Activated T-cell treated with anti-CD3 and anti-CD28 coated beads, Interleukin-2, amount 50 U/mL, for 4 hours (primary cell): ENCODE results near the gene CEP44. TPM values are rescaled to one million over a fixed set of nuclear protein-coding genes. Genes with fewer than 3 reads are reported as not detected.

Source experiments
- ATAC-seq, 2 donors: fragments of 200-7000 bp; cut with Tn5 transposase; one replicate each; pipeline ENCODE4 v1.10.0; 2021
- DNase-seq: peaks from one replicate; pipeline ENCODE4 v3.0.0-alpha.2; 2020
- H3K27me3 Mint-ChIP-seq: one replicate; pipeline ENCODE4 v1.8.0; 2021; ENCODE audit warnings: low read depth, mixed read lengths
- H3K36me3 Mint-ChIP-seq: one replicate; pipeline ENCODE4 v1.8.0; 2022; ENCODE audit warnings: mixed read lengths; ENCODE audit not compliant: insufficient read depth
- H3K4me1 Mint-ChIP-seq: one replicate; pipeline ENCODE4 v1.8.0; 2021; ENCODE audit warnings: low read depth, mixed read lengths
- H3K4me3 Mint-ChIP-seq: one replicate; pipeline ENCODE4 v1.8.0; 2021; ENCODE audit warnings: mild to moderate bottlenecking, moderate library complexity, mixed read lengths
- H3K9me3 Mint-ChIP-seq: one replicate; pipeline ENCODE4 v1.8.0; 2021; ENCODE audit warnings: mixed read lengths
- total RNA-seq, 3 donors: library from RNA; stranded (reverse); gene quantifications; one replicate each; pipeline ENCODE4 v1.2.1, GENCODE V29; 2021

CEP44 gene
- total RNA-seq, 3 donors from 2014 or later = 9.4 to 11.3 (median 10.1) TPM

DNA sequence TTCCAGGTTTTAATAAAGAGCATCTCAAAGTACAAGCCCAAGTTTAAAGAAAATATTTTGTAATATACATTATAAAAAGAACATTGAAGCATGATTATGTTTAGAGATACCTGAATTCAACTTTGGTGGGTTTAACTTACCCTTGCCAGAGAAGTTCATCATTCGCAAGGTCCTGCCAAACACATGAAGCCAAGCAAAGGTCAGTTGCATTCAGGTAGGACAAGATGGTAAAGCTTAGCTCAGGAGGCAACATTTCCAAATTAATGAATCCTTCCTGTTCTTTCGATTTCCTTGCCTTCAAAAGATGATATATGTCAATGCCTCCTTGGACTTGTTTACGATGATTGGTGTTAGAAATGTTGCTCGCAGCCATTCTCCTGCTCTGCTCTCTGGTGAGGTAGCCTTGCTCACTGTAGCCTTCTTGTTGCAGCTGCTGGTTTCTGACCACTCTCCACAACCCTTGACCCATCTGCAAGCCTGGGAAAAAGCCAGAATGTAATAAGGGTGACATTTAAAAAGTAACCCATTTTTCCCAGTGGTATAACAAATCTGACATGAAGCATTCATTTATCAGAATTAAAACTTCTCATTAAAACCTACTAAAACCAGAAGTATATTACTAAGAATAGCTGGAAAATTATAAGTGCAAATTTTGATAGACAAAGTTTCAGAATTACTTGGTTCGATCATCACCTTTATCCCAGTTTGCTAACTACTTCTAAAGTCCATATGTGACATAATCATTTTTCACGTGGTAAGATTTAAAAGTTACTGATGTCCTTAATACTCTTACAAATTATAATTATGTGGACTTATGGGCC is 20.9 kb upstream of the CEP44 start:
- ATAC-seq (no peak), DNase-seq (no peak)
- Mint-ChIP-seq H3K27me3 (no peaks in the 10 kb centered on the region), H3K4me3 (no peak overlapping the region), H3K9me3 (no peaks in the 10 kb centered on the region), H3K36me3 (peaks cover 4% of the 10 kb centered on the region), H3K4me1 (peaks cover 10% of the 10 kb centered on the region)

DNA sequence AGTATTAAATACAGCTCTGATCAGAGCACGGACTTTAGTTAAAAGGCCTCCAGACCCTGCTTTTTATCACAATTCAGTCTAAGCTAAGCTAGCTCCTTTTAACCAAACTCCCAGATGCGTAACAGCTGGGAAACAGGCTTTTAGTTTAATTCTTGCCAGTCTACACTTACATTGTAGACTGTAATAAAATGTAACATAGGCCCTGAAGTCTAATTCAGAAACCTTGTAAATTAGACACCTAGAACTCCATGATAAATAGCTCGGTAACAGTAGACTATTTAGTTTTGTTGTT is 20.3 kb upstream of the CEP44 start:
- H3K4me3 Mint-ChIP-seq = no peak overlapping the region
- DNase-seq = no peak
- H3K27me3 Mint-ChIP-seq = no peaks in the 10 kb centered on the region

DNA sequence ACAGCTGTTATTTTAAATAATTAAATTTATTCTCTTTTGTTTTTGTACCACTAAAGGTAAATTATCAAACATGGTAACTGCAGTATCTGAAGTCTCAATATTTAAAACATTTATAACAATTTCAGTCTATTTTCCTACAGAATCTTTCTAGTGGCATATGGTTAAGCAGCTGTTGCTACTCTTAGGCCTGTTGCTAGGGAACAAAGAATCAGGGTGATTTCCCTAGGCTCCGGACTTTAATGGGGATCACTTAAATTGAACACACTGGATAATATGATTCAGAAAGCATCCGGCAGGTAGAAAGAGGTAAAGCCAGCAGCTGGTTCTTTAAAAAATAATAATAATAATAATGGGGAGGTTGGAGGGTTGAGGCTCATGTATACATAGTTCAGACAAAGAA is 17.8 kb upstream of the CEP44 start:
- ATAC-seq (no peak), DNase-seq (no peak)
- Mint-ChIP-seq H3K27me3 (no peaks in the 10 kb centered on the region), H3K4me3 (no peak overlapping the region), H3K9me3 (no peaks in the 10 kb centered on the region), H3K36me3 (peaks cover 11% of the 10 kb centered on the region), H3K4me1 (peaks cover 11% of the 10 kb centered on the region)

More for the DNA sequence above, 20.3 kb upstream of the CEP44 start:
- no peak for ATAC-seq
- H3K4me1 Mint-ChIP-seq = peaks cover 10% of the 10 kb centered on the region
- H3K36me3 Mint-ChIP-seq = peaks cover 4% of the 10 kb centered on the region
- no peaks in the 10 kb centered on the region for H3K9me3 Mint-ChIP-seq

DNA sequence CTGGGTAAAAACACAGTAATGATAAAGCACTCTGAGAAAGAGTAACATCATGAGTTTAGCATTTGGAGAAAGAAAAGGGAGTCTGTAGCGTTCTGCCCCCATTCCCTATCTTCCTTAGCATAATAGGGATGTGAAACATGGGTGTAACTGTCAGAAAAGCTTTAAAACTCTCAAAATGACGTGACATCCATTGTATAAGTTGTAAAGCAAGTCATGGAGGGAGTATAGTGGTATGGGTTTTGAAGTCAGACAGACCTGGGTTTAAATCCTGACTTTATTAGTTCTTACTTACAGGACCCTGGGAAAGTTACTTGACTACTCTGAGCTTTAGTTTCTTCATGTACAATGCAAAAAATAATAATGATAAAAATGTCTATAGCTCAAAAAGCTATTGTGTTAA is 17.3 kb upstream of the CEP44 start:
- Mint-ChIP-seq H3K4me3 (no peak overlapping the region), H3K4me1 (peaks cover 15% of the 10 kb centered on the region), H3K9me3 (no peaks in the 10 kb centered on the region), H3K27me3 (no peaks in the 10 kb centered on the region), H3K36me3 (peaks cover 12% of the 10 kb centered on the region)
- ATAC-seq (no peak), DNase-seq (no peak)

DNA sequence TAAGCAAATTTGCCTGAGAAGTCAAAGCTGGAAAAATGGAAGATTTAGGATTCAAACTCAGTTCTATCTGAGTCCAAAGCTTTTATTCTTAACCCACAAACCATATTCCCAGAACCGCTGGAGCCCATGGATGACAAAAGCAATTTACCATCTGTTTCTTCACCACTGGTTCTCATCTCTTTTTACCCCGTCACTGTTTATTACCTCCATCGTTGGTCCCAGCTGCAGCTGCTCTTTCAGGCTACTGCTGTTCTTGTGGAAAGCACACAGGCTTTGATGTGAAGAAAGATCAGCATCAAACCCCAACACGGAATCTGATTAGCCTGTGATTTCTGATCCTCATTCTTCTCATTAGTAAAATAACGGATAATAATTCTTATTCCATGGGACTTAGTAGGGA is 9.8 kb upstream of the CEP44 start:
- ATAC-seq = no peak
- Mint-ChIP-seq H3K36me3 (peaks cover 6% of the 10 kb centered on the region), H3K9me3 (no peaks in the 10 kb centered on the region), H3K4me1 (peaks cover 29% of the 10 kb centered on the region), H3K4me3 (no peak overlapping the region), H3K27me3 (no peaks in the 10 kb centered on the region)
- no peak for DNase-seq

DNA sequence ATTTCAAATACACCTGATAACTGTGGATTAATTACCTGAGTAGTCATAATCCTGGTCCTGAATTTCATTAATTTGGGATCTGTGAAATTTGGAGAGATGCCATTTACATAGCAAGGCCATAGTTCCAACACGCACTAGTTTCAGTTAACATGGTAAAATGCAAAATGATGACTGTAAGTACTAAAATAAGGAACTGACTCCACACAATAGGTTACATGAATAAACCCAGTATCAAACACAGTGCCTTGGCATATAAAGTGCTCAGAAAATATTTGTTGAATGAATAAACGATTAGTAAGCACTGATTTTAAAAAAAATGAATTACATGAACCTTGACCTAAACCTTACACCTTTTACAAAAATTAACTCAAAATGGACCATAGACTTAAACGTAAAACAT is 9.3 kb upstream of the CEP44 start:
- Mint-ChIP-seq H3K4me3 (no peak overlapping the region), H3K27me3 (no peaks in the 10 kb centered on the region), H3K4me1 (peaks cover 34% of the 10 kb centered on the region), H3K36me3 (peaks cover 9% of the 10 kb centered on the region), H3K9me3 (no peaks in the 10 kb centered on the region)
- no peak for ATAC-seq
- no peak for DNase-seq

DNA sequence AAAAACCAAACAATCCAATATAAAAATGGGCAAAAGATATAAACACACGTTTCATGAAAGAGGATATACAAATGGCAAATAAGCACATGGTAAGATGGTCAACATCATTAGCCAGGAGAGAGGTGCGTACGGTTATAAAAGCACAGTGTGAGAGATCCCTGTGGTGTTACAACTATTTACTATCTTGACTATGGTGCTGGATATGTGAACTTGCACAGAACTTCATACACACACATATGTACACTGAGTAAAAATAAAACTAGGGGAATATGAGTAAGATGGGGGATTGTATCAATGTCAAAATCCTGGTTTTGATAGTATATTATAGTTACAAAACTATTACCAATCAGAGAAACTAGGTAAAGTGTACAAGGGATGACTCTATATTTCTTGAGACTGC is 8.6 kb upstream of the CEP44 start:
- peaks cover 39% of the 10 kb centered on the region for H3K4me1 Mint-ChIP-seq
- H3K27me3 Mint-ChIP-seq = no peaks in the 10 kb centered on the region
- peaks cover 4% of the 10 kb centered on the region for H3K9me3 Mint-ChIP-seq
- ATAC-seq = peak in 1 of 2 donors; percentile 18
- DNase-seq = no peak
- peaks cover 13% of the 10 kb centered on the region for H3K36me3 Mint-ChIP-seq
- H3K4me3 Mint-ChIP-seq = no peak overlapping the region

DNA sequence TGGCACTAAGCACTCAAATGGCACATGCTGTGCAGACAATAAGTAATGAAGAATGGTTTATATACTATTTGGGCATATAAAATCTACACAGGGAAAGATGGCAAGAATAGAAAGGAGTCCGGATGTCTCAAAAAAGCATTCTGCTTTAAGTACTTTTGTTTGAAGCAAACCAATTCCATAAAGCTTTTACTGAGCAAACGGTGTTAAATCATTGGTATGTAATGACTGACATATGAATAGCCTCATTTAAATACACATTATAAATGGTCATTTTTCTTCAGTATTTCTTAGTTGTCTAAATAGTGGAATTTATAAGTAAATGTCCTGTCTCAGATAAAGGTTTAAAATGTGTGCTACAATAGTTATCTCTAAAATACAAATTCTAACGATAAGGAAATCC is 6.3 kb upstream of the CEP44 start:
- Mint-ChIP-seq H3K4me1 (peaks cover 51% of the 10 kb centered on the region), H3K4me3 (no peak overlapping the region), H3K9me3 (peaks cover 4% of the 10 kb centered on the region), H3K27me3 (no peaks in the 10 kb centered on the region), H3K36me3 (peaks cover 16% of the 10 kb centered on the region)
- ATAC-seq = no peak
- no peak for DNase-seq

DNA sequence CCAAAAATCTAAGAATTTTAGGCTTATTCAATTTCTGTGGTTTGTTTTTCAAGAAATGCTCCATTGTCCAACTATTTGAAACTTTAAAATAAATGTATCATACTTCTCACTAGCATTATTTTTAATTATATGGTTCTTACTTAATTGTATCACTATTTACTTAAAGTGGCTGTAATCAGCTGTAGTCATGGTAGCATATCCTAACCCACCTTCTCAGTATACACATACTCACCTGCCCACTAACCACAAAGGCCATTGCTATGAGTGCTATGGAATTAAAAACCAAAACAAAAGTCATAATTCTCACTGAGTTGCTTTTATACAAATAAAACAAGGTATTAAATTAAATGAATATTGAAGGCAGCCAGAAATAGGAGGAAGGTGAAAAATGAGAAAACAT is 5.2 kb upstream of the CEP44 start:
- Mint-ChIP-seq H3K36me3 (peaks cover 16% of the 10 kb centered on the region), H3K9me3 (peaks cover 4% of the 10 kb centered on the region), H3K27me3 (no peaks in the 10 kb centered on the region), H3K4me3 (no peak overlapping the region), H3K4me1 (peaks cover 52% of the 10 kb centered on the region)
- no peak for DNase-seq
- no peak for ATAC-seq

DNA sequence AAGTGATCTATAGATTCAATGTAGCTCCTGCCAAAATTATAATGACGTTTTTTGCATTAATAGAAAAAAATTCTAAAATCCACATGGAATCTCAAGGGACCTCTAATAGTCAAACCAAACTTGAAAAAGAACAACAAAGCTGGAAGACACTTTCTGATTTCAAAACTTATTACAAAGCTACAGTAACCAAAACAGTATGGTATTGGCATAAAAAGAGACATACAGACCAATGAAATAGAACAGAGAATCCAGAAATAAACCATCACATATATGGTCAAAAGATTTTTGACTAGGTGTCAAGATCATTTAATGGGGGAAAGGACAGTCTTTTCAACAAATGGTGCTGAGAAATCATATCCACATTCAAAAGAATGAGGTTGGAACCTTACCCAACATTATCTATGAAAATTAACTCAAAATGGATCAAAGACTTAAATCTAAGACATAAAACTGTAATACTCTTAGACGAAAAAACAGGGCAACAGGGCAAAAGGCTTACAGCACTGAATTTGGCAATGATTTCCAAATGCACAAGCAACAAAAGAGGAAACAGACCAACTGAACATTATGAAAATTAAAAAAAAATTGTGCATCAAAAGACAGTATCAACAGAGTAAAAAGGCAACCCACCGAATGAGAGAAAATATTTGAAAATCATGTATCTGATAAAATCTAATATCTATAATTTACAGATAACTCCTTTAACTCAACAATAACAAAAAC is 4.1 kb upstream of the CEP44 start:
- Mint-ChIP-seq H3K4me3 (no peak overlapping the region), H3K27me3 (no peaks in the 10 kb centered on the region)
- no peak for ATAC-seq

DNA sequence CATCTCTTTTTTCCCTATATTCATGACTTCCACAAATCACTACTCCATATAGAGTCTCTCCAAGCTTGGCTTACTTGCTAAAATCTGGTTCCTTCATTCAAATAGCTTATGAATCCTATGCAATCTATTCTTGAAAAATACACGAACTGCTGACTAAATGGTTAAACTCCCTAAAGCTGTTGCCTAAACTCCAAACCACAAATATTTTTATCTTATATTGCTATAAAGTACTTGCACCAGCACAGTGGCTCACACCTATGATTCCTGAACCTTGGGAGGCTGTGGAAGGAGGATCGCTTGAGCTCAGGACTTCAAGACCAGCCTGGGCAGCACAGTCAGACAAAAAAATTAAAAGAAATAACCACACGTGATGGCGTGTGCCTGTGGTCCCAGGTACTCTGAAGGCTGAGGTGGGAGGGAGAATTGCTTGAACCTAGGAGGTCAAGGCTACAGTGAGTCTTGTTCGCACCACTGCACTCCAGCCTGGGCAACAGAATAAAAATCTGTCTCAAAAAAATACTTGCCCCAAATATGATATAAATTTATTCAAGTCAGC is 2.5 kb upstream of the CEP44 start:
- DNase-seq (no peak), ATAC-seq (no peak)
- Mint-ChIP-seq H3K4me1 (peaks cover 60% of the 10 kb centered on the region), H3K27me3 (no peaks in the 10 kb centered on the region), H3K36me3 (peaks cover 14% of the 10 kb centered on the region), H3K9me3 (peaks cover 4% of the 10 kb centered on the region), H3K4me3 (no peak overlapping the region)

More for the DNA sequence above, 4.1 kb upstream of the CEP44 start:
- Mint-ChIP-seq H3K4me1 (peaks cover 55% of the 10 kb centered on the region), H3K36me3 (peaks cover 14% of the 10 kb centered on the region), H3K9me3 (peaks cover 4% of the 10 kb centered on the region)
- no peak for DNase-seq

DNA sequence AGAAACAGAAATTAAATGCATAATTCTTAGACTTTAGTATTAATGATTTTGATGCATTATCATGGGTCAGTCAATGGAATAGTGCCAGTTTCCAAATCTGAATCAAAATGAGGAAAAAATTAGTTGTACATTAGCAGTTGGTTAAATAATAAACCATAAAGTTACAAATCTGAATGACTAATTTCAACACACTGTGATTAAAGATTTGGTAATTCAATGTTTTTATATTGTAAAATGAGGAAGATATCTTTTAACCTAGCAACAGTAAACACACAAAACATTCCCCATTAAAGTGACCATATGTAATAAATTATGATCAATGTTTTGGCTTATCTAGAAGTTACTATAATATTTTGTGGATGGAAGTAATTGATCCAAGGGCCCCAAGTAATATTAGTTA is 1.8 kb upstream of the CEP44 start:
- ATAC-seq = no peak

DNA sequence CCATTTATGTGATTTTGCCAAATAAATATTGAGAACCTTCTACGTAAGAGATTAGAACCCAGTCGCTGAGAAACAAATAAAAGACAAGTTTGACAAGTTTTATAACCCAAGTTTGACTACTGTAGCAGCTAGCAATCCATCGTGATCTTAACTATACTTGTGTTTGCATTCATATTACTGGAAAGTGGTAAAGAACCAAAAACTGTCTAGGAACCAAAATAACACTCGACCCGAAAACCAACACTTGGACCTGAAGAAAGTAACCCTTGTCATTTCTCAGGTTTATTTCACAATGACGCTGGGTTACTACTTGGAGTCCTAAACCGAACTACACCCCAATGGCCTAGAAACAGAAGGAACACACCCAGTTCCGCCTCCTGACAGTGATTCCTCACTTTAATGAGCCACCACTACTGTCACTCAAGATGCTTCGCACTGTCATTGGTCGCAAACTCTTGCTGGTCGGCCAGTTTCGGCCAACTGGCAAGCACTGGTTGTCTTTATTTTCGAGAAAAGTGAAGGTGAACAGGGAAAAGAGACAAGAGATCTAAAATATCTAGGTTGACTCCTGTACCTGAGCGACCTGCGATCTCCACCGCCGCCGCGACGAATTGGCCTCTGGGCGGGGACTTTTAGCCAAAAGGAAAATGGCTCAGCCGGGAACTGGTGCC is 740 bp upstream of the CEP44 start:
- peaks cover 17% of the 10 kb centered on the region for H3K36me3 Mint-ChIP-seq
- H3K9me3 Mint-ChIP-seq = peaks cover 4% of the 10 kb centered on the region
- H3K4me1 Mint-ChIP-seq = peaks cover 62% of the 10 kb centered on the region
- ATAC-seq = peak; percentile 98 to 99
- peak overlapping the region; percentile 99 for H3K4me3 Mint-ChIP-seq
- no peaks in the 10 kb centered on the region for H3K27me3 Mint-ChIP-seq
- peak; percentile 57 for DNase-seq

More for the DNA sequence above, 1.8 kb upstream of the CEP44 start:
- no peaks in the 10 kb centered on the region for H3K27me3 Mint-ChIP-seq
- peak overlapping the region; percentile 99 for H3K4me3 Mint-ChIP-seq
- peaks cover 62% of the 10 kb centered on the region for H3K4me1 Mint-ChIP-seq
- no peak for DNase-seq
- peaks cover 4% of the 10 kb centered on the region for H3K9me3 Mint-ChIP-seq
- peaks cover 14% of the 10 kb centered on the region for H3K36me3 Mint-ChIP-seq

DNA sequence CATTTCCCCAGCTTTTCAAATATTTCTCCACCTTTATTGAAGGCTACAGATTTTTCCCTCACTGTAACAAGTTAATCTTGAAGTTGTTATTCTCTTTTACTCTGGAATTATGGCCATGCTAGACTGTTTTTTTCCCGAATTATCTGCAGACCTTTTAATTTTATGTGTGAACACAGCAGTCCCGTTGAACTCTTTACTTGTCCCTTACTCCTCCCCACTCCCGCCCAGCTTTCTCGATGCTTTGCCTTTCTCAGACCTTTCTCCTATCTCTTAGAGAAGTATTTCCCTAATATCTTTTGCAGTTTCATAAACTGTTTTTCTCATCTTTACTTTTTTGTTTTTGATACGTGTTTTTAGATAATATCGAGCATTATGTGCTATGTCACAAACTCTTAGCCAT is 776 bp downstream of the CEP44 start:
- DNase-seq = no peak
- Mint-ChIP-seq H3K27me3 (no peaks in the 10 kb centered on the region), H3K4me1 (peaks cover 54% of the 10 kb centered on the region), H3K36me3 (peaks cover 14% of the 10 kb centered on the region), H3K9me3 (peaks cover 4% of the 10 kb centered on the region), H3K4me3 (peak overlapping the region; percentile 99)
- no peak for ATAC-seq
